Measurements from ENCODE around the gene SLC25A21.
A peak's percentile ranks its signal among the peaks of the same experiment; 100 is the strongest.
"Not testable (repeated sequence)": the region's sequence is repeated elsewhere in the genome, so short reads cannot be mapped to it uniquely, and the experiment has no call there.

SLC25A21 gene

DNA sequence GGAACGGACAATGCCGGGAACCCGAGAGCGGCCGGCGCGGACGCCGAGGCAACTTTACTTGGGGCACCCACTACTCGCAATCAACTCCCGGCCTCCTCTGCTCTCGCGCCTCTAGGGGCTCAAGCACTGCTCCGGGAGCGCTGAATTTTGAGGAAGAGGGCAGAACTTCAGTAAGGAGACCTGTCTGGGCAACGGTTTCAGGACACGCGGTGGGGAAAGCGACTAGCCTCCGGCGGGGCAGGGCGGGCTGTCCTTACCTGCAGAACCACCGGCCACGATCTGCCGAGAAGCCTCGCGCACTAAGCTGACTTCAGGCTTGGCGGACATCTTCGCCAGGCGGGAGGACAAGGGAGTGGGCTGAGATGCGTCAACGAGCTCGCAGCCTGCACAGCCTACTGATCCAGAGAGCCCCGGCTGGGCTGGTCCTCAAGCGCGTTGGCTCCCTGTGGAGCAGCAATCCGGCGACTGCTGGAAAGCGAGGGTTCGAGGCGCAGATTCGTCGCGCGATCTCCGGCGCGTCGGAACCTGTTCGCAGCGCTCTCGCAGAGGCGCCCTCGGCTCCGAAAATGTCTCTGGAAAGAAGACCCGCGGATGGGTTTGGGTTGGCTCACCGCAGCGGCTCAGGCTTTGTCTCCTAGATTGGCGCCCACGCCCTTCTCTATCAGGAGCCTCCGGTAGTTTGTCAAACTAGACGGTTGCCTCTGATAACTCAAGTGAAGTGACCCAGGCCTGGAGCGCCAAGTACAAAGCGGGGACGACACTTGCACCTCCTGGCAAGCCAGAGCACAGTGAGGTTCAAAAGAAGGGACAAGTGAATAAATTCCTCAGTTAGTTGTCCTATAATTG is at the start of gene SLC25A21:
TSS of gene SLC25A21 (minus strand) at position 583 of the 846 bp plus-strand sequence.
- no peak for DNase-seq (ENCODE audit: low spot score)

DNA sequence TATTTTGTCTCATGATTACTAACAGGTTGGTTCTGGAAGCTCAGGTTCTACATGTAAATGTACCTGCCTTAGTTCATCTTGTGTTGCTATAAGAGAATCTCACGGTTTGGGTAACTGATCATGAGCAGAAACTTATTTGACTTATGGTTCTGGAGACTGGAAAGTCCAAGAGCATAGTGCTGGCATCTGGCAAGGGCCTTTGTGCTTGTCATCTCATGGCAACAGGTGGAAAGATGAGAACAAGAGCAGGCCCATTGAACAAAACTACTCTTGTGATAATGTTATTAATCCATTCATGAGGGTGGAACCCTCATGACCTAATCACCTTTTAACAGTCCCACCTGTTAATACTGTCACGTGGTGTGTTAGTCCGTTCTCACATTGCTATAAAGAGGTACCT is 48.7 kb upstream of the SLC25A21 start:
- DNase-seq (ENCODE audit: low spot score), result no peak

DNA sequence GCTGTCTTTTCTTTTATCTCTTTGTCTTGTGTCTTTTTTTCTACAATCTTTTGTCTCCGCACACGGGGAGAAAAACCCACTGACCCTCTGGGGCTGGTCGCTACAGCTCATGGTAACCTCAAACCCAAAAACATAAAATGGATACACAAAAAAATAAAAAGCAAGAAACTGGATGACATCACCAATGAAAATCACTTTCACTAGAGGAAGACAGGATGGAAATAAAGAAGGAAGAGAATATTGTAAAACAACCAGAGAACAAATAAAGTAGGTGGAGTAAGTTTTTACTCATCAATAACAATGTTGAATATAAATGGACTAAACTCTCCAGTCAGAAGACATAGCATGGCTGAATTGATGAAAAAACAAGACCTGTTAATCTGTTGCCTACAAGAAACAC is 42.9 kb upstream of the SLC25A21 start:
- DNase-seq (ENCODE audit: low spot score), result no peak

DNA sequence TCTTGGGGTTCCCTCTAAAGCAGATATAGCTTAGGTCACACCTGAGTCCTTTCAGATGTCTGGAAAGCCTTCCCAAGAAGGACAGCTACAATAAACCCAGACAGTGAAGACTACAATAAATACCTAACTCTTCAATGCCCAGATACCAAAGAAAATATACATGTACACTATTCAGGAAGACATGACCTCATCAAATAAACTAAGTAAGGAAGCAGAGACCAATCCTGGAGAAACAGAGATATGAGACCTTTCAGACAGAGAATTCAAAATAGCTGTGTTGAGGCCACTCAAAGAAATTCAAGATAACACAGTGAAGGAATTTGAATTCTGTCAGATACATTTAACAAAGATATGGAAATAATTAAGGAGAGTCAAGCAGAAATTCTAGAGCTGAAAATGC is 40.6 kb upstream of the SLC25A21 start:
- no peak for DNase-seq (ENCODE audit: low spot score)

DNA sequence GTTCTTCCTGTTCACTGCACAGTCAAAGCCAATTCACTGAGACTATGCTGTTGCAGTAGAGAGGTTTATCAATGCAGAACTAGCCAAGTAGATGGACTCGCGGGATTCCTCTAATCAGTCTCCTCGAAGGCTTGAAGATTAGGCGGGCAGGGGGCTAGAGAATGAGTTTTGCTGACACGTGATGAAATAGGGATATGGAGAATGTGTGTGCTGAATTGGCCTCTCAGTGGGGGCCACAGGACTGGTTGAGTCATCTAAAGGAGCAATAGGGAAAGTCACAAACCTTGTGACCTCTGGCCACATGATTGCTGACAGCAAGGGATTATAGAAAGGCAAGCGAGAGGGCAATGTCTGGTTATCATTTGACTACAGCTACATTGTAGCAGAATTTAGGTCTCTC is 38.0 kb upstream of the SLC25A21 start:
- no peak for DNase-seq (ENCODE audit: low spot score)

DNA sequence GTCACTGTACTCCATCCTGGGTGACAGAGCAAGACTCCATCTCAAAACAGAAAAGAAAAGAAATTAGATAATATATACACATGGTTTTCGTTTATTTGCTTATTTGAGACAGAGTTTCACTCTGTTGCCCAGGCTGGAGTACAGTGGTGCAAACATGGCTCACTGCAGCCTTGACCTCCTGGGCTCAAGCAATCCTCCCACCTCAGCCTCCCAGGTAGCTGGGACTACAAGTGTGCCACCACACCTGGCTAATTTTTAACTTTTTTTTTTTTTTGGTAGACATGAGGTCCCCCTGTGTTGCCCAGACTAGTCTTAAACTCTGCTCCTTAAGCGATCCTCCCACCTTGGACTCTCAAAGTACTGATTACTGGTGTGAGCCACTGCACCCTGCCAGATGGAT is 37.2 kb upstream of the SLC25A21 start:
- not testable (repeated sequence) for DNase-seq (ENCODE audit: low spot score)

DNA sequence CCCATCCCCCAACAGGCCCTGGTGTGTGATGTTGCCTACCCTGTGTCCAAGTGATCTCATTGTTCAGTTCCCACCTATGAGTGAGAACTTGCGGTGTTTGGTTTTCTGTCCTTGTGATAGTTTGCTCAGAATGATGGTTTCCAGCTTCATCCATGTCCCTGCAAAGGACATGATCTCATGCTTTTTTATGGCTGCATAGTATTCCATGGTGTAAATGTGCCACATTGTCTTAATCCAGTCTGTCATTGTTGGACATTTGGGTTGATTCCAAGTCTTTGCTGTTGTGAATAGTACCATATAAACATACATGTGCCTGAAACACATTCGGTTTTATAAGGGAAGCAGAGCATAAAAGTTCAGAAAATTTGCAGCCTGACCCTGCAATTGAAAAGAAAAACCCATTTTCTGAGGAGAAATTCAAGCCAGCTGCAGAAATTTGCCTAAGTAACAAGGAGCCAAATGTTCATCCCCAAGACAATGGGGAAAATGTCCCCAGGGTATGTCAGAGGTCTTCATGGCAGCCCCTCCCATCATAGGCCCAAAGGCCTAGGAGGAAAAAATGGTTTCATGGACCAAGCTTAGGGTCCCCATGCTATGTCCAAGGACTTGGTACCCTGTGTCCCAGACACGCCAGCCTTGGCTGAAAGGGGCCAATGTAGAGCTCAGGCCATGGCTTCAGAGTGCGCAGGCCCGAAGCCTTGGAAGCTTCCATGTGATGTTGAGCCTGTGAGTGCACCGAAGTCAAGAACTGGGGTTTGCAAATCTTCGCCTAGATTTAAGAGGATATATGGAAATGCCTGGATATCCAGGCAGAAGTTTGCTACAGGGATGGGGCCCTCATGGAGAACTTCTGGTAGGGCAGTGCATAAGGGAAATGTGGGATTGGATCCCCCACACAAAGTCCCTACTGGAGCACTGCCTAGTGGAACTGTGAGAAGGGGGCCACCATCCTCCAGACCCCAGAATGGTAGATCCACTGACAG is 33.5 kb upstream of the SLC25A21 start:
- DNase-seq (ENCODE audit: low spot score), result not testable (repeated sequence)

DNA sequence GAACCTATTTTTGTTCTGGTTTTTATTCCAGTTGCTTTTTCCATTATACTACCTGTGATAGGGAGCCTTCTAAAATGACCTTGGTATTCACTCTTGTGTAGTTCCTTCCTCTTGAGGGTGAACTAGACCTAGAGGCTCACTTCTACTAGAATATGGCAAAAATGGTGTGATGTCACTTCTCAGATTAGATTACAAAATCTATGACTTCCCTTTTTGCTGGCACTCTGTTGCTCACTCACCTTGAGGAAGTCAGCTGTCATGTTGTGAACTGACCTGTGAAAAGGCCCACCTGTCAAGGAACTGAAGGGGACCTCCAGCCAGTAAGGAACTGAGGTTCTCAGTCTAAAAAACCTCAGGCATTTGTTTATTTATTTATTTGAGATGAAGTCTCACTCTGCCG is 31.0 kb upstream of the SLC25A21 start:
- DNase-seq (ENCODE audit: low spot score), result no peak

DNA sequence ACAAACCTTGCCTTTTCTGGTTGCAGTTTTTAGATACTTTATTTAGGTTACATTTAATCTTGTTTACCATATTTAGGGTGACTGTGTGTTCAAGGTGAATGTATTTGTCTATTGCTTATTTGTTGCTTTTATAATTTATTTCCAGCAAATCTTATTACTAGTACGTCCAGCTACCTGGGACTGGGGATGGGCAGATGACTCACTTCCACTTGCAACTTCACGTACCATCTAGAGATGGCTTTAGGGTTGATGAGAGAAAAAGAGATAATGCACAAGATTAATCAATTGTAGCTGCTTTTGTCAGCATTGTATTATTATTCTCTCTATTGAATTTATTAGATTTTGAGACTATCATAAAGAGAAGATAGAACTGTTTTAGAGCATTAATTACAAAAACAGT is 30.4 kb upstream of the SLC25A21 start:
- DNase-seq (ENCODE audit: low spot score), result no peak

DNA sequence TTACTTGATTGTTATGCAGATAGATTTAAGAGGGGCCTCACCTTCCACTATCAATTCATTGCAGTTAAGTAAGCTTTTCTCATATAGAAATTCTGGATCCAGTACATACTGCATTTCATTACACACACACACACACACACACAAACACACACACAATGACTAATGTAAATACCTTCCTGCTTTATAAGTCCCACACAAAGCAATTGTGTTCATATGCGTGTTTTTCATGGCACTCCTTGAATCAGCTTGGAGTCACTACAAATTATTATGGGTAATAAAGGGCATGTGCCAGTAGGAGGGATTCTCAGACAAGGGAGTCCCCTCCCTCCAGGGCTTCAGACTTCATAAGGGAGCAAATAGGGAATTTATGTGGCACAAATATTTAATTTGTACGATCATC is 29.9 kb upstream of the SLC25A21 start:
- no peak for DNase-seq (ENCODE audit: low spot score)

DNA sequence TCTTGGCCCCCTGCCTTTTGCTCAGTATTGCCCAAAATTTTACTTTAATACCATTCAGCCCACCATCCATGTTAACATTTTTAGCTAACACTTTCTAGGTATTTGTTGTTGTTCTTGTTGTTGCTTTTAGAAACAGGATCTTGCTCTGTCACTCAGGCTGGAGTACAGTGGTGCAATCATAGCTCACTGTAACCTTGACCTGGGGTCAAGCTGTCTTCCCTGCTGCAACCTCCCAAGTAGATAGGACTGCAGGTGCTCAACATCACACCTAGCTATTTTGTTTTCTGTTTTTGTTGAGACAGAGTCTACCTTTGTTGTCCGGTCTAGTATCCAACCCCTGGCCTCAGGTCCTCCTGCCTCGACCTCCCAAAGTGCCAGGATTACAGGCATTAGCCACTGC is 29.3 kb upstream of the SLC25A21 start:
- DNase-seq (ENCODE audit: low spot score), result no peak

DNA sequence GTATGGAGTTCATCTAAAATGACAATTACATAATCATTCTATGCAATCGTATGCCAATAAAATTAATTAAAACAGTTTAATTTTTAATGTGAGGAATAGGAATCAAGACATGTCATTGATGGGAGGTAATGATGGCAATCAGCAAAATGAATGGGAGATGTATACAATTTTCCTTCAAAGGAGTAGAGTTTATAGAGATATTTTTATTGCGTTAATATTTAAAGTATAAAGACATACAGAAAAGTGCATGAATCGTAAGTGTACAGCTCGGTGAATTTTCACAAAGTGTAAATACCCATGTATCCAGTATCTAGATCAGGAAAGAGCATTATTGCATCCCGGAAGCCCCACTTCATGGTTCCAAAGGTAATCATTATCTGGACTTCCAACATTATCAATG is 26.5 kb upstream of the SLC25A21 start:
- no peak for DNase-seq (ENCODE audit: low spot score)

DNA sequence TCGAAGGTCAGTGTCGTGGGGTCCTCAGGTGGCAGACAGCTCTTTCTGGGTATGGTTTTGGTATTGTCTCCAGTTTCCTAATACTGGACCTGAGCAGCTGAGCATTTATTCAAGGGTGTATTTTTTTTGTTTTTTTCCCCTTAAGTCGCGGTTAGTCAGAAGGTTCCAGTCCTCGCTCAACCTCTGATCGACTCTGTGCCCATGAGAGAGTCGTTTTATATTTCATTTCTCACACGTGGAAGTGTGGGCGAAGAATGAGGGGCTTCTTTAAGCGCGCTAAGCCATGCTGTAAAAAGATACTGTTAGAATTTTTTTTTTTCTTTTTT is 25.8 kb upstream of the SLC25A21 start:
- no peak for DNase-seq (ENCODE audit: low spot score)

DNA sequence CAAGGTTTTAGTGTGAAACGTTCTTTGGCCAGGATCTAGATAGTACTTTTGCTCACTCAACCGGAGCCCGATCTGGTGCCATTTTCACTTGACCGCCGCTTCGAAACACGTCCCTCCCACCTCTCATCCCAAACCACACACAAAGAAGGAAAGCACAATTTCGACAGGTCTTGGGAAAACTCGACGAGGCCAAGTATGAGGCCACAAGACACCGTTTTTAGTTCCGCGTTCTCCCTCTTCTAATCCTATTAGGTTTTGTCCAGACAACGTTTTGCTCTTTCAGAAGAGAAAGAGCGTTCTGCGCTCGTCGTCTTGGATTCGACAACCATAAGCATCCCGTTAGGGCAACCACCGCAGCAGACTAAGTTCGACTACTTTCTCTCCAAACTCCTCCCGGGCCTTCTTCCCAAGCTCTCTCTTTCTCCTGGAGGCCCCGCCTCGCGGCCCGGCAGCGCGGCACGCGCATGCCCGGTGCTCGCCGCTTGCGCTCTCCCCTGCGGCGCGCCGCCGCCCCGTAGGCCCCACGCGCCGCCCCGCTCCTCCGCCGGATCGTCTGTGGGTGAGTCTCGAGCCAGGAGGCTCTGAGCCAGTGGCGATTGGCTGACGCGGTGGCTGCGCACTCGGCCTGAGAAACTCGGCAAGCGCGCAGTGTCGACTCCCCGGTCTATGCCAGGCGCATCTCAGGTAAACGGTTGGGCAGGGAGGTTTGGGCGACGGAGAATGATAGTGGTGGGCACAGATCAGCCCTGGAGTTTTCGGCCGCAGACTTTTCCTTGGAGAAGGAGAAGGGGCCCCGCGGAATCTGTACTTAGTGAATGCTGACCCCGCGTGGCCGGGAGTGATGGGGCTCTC is 25.2 kb upstream of the SLC25A21 start, which contains the start of gene MIPOL1:
TSS of gene MIPOL1 (plus strand) at position 517 of the 852 bp plus-strand sequence. CDS start 49,952 bp downstream, outside the sequence.
- DNase-seq (ENCODE audit: low spot score), result peak; percentile 12

DNA sequence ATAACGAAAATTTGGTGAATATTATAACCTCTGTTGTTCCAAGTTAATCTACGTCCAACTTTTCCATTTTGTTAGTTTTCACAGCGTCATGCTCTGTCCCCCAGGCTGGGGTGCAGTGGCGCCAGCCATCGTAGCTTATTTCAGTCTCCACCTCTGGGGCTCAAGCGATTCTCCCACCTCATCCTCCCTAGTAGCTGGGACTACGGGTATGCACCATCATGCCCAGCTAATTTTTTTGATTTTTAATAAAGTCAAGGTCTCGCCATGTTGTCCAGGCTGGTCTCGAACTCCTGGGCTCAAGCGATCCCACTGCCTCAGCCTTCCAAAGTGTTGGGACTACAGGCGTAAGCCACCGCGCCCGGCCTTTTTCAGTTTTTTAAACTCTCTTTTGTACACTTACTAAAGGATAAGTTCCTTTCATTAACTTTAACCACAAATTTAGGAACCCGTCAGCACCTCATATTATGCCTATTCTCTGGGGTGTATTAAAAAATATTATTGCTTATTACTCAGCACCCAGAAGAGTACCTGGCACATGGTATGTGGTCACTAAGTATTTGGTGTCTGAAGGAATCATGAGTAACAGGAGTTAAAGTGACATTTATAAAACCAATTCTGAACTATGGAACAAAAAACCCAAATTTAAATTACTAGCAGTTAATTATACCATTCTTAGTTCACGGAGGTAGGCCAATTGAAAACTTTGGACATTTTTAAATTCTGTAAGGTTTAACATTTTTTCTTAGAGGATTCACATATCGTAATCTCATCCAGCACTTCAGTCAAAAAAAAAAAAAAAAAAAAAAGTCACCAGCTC is 24.4 kb upstream of the SLC25A21 start:
- no peak for DNase-seq (ENCODE audit: low spot score)

DNA sequence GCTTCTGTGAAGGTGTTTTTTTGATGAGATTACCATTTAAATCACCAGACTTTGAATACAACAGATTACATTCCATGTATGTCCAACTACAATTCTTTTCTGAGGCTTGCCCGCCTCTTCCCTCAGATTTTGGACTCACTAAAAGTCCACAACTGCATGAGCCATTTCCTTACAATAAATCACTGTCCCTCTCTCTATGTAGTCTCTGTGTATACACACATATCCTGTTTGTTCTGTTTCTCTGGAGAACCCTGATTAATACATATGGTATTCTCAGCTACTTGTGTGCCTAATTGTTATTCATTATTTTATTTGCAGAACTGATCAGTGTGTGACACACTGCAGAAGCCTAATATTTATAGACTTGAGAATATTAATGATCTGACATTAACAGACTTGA is 22.9 kb upstream of the SLC25A21 start:
- no peak for DNase-seq (ENCODE audit: low spot score)

DNA sequence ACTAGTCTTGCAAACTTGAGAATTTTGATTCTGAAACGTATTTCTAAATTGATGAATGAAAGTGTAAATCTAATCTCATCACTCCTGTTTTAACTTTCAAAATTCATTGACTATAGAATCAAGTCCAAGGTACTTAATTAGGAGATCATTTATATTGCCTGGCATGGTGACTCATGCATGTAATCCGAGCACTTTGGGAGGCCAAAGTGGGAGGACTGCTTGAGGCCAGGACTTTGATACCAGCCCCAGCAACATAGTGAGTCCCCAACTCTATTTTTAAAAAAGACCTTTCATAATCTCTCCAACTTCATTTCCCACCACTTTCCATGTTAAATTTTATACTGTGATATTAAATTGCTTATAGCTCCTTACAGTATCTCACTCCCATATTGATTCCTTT is 22.3 kb upstream of the SLC25A21 start:
- DNase-seq (ENCODE audit: low spot score), result no peak

DNA sequence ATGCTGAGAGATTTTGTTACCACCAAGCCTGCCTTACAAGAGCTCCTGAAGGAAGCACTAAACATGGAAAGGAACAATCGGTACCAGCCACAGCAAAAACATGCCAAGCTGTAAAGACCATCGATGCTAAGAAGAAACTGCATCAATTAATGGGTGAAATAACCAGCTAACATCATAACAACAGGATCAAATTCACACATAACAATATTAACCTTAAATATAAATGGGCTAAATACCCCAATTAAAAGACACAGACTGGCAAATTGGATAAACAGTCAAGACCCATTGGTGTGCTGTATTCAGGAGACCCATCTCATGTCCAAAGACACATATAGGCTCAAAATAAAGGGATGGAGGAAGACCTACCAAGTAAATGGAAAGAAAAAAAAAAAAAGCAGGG is 17.3 kb upstream of the SLC25A21 start:
- DNase-seq (ENCODE audit: low spot score), result not testable (repeated sequence)

DNA sequence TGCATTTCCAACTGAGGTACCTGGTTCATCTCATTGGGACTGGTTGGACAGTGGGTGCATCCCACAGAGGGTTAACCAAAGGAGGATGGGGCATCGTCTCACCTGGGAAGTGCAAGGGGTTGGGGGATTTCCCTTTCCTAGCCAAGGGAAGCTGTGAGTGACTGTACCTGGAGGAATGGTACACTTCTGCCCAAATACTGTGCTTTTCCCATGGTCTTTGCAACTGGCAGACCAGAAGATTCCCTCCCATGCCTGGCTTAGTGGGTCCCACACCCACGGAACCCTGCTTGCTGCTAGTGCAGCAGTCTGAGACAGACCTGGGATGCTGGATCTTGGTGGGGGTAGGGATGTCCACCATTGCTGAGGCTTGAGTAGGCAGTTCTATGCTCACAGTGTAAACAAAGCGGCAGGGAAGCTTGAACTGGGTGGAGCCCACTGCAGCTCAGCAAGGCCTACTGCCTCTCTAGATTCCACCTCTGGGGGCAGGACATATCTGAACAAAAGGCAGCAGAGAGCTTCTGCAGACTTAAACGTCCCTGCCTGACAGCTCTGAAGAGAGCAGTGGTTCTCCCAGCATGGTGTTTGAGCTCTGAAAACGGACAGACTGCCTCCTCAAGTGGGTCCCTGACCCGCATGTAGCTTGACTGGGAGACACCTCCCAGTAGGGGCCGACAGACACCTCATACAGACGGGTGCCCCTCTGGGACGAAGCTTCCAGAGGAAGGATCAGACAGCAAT is 15.6 kb upstream of the SLC25A21 start:
- DNase-seq (ENCODE audit: low spot score), result not testable (repeated sequence)

DNA sequence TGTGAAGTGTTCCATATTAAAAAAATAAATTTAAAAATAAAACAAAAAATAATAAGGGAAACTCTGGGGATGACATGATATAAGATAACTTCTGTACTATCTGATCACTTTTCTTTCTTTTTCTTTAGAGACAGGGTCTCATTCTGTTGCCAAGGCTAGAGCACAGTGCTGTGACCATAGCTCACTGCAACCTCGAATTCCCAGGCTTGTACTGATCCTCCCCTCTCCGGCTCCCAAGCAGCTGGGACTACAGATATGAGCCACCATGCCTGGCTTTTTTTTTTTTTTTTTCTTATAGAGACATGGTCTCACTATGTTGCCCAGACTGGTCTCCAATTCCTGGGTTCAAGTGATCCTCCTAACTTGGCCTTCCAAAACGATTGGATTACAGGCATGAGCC is 14.9 kb upstream of the SLC25A21 start:
- no peak for DNase-seq (ENCODE audit: low spot score)

Measured in activated CD4-positive, alpha-beta T cell treated with anti-CD3 and anti-CD28 coated beads, Interleukin-2, Interleukin-4, amounts not matched to agents 100 ng/mL and 50 ng/mL, durations not matched to agents 16 hours and 8 hours (primary cell).